B cell (primary cell): ENCODE measurements around the gene ABHD3. TPM values are rescaled to one million over a fixed set of nuclear protein-coding genes. Genes with fewer than 3 reads are reported as not detected.
"Not testable (repeated sequence)": the region's sequence is repeated elsewhere in the genome, so short reads cannot be mapped to it uniquely, and the experiment has no call there.

ENCODE experiments used
- ATAC-seq: fragments of 200-7000 bp; cut with Tn5 transposase; one replicate; pipeline ENCODE4 v1.10.0; 2021; ENCODE audit warnings: low read depth, mild to moderate bottlenecking, moderate number of reproducible peaks, moderate library complexity
- CTCF ChIA-PET: fragments of 350-600 bp; sonication (Branson Sonifier 250); formaldehyde crosslinking; loops from one replicate; lab custom pipeline; 2021; ENCODE audit warnings: antibody characterized with exemption, inconsistent platforms; lab: Charles Lee
- POLR2A ChIA-PET: fragments of 350-600 bp; sonication (Branson Sonifier 250); formaldehyde crosslinking; loops from one replicate; lab custom pipeline; 2021; ENCODE audit warnings: antibody characterized with exemption; lab: Charles Lee
- DNase-seq: peaks from one replicate; pipeline ENCODE4 v3.0.0; 2013
- H2AFZ ChIP-seq: 2 replicates; pipeline ENCODE4 v1.6.1; 2012; ENCODE audit warnings: mild to moderate bottlenecking, low read depth, low read length; ENCODE audit not compliant: insufficient read depth, poor library complexity, severe bottlenecking
- H3K27ac ChIP-seq, 2 donors: 1 replicate in 1 of 2; 2 replicates in 1 of 2; pipeline ENCODE4 v1.5.1; 2012 to 2013; ENCODE audit warnings: low read length in 2 of 2, mild to moderate bottlenecking in 2 of 2, moderate library complexity in 1 of 2
- H3K27me3 ChIP-seq, 4 experiments: fragments of 200-600 bp in 1 of 4; sonication (generic) in 1 of 4; replicated peaks in 1 of 4; 1 replicate in 2 of 4; 2 replicates in 2 of 4; pipeline versions ENCODE4 v1.6.1 to v1.7.0; 2013 to 2016; ENCODE audit warnings: low read length in 3 of 4, mild to moderate bottlenecking in 2 of 4, mixed read lengths in 1 of 4, moderate library complexity in 1 of 4; ENCODE audit not compliant: insufficient read depth in 4 of 4, control insufficient read depth in 3 of 4; ENCODE audit errors: control extremely low read depth in 1 of 4
- H3K36me3 ChIP-seq, 2 experiments: replicated peaks in 1 of 2; 1 replicate in 1 of 2; 2 replicates in 1 of 2; pipeline versions ENCODE4 v1.6.1 to v1.7.1; 2013; ENCODE audit warnings: low read length in 1 of 2; ENCODE audit not compliant: insufficient read depth in 2 of 2, control insufficient read depth in 1 of 2; ENCODE audit errors: control extremely low read depth in 1 of 2, extremely low read depth in 1 of 2
- H3K4me1 ChIP-seq, 2 donors: fragments of 200-600 bp in 1 of 2; sonication (generic) in 1 of 2; 1 replicate in 1 of 2; 2 replicates in 1 of 2; pipeline versions ENCODE4 v1.5.1 to v1.6.1; 2013 to 2017; ENCODE audit warnings: low read length in 2 of 2; ENCODE audit not compliant: control insufficient read depth in 2 of 2, insufficient read depth in 2 of 2
- H3K4me2 ChIP-seq: replicated peaks from 2 replicates; pipeline ENCODE3; 2012; ENCODE audit warnings: mild to moderate bottlenecking, low read depth, low read length; ENCODE audit not compliant: poor library complexity, severe bottlenecking
- H3K4me3 ChIP-seq, 5 experiments: fragments of 200-600 bp in 1 of 5; sonication (generic) in 1 of 5; 1 replicate in 3 of 5; 2 replicates in 2 of 5; pipeline versions ENCODE4 v1.5.1 to v1.7.0; 2011 to 2016; ENCODE audit warnings: low read length in 4 of 5, mild to moderate bottlenecking in 4 of 5, low read depth in 2 of 5, control low read depth in 1 of 5, moderate library complexity in 1 of 5; ENCODE audit not compliant: insufficient read depth in 1 of 5; ENCODE audit errors: control extremely low read depth in 1 of 5, extremely low read depth in 1 of 5
- H3K79me2 ChIP-seq: fragments of 200-600 bp; sonication (generic); one replicate; pipeline ENCODE4 v1.6.0; 2016; ENCODE audit warnings: low read length; ENCODE audit not compliant: control insufficient read depth, insufficient read depth
- H3K9ac ChIP-seq: fragments of 200-600 bp; sonication (generic); 2 replicates; pipeline ENCODE4 v1.6.1; 2017; ENCODE audit warnings: mild to moderate bottlenecking, low read length, moderate library complexity
- H3K9me3 ChIP-seq, 3 donors: one replicate each; pipeline versions ENCODE4 v1.6.1 to v1.7.1; 2013; ENCODE audit warnings: low read length in 2 of 3; ENCODE audit not compliant: control insufficient read depth in 2 of 3, insufficient read depth in 1 of 3; ENCODE audit errors: control extremely low read depth in 1 of 3
- H4K20me1 ChIP-seq: 2 replicates; pipeline ENCODE4 v1.6.0; 2012; ENCODE audit warnings: mild to moderate bottlenecking, low read length; ENCODE audit not compliant: insufficient read depth, control insufficient read depth, poor library complexity, severe bottlenecking
- H3K27ac Mint-ChIP-seq: one replicate; pipeline ENCODE4 v1.8.0; 2021; ENCODE audit warnings: mixed read lengths
- H3K27me3 Mint-ChIP-seq: one replicate; pipeline ENCODE4 v1.8.0; 2021; ENCODE audit warnings: mixed read lengths
- H3K4me1 Mint-ChIP-seq: one replicate; pipeline ENCODE4 v1.8.0; 2021; ENCODE audit warnings: mixed read lengths
- H3K4me3 Mint-ChIP-seq: one replicate; pipeline ENCODE4 v1.8.0; 2021; ENCODE audit warnings: mixed read lengths
- H3K9me3 Mint-ChIP-seq: one replicate; pipeline ENCODE4 v1.8.0; 2022; ENCODE audit warnings: mixed read lengths; ENCODE audit not compliant: insufficient read depth
- CTCF ChIP-seq: fragments of 200-600 bp; IDR thresholded peaks from one replicate; pipeline ENCODE4 v1.8.0; 2022; ENCODE audit warnings: antibody characterized with exemption, mild to moderate bottlenecking
- EZH2 ChIP-seq: IDR thresholded peaks from 2 replicates; pipeline ENCODE4 v1.6.1; 2012; ENCODE audit warnings: borderline replicate concordance, low read depth, mild to moderate bottlenecking, moderate library complexity, low read length; ENCODE audit not compliant: insufficient read depth, poor library complexity, severe bottlenecking
- WGBS: methylation state at CpG from one replicate; pipeline ENCODE4 v1.1.5; 2013; ENCODE audit warnings: missing lambda C conversion rate; ENCODE audit not compliant: insufficient coverage; 5-methylcytosine and 5-hydroxymethylcytosine counted together
- intact Hi-C: fragments of 100-400 bp; cut with micrococcal nuclease; formaldehyde crosslinking; loops from one replicate; pipeline ENCODE4 v1.10.0; 2022
- polyA plus RNA-seq: library from polyadenylated mRNA; depleted of rRNA; stranded (reverse); fragments of >200 nt; gene quantifications from 2 replicates; pipeline ENCODE4 v1.2.3, GENCODE V29; 2012
- total RNA-seq, 2 donors: library from RNA; stranded (reverse); fragments of 120-200 nt in 1 of 2; gene quantifications; 1 replicate in 1 of 2; 2 replicates in 1 of 2; pipeline versions ENCODE4 v1.2.3 to v1.2.4, GENCODE V29; 2013 to 2022

Gene ABHD3
- total and polyA plus RNA-seq, 2 donors (not counting 1 experiment from before 2014, with no cell fraction given), result 24.7 to 27.6 TPM

DNA sequence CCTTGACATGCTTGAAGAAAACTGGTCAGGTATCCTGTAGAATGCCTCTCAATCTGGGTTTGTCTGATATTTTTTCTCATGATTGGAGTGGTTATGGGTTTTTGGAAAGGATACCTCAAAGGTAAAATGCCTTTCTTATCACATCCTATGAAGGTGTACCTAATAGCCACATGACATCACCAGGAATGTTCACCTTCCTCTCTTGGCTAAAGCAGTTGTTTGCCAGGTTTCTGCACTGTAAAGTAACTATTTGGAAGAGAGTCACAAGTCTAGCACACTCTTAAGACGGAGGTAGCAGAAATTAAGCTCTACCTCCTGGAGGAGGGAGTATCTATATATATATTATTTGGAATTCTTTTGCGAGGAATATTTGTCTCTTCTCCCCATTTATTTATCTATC, 18.1 kb upstream of the ABHD3 start:
- ChIA-PET CTCF (no interaction called here), POLR2A (no interaction called here)
- no peak overlapping the region for H2AFZ ChIP-seq
- WGBS, result no CpG with 5 or more reads among the region's 2 CpGs
- peaks cover 4% of the 10 kb centered on the region for H3K9me3 Mint-ChIP-seq
- ATAC-seq (no peak), DNase-seq (no peak)
- H3K9ac ChIP-seq, result no peak overlapping the region
- H3K4me3 ChIP-seq, result no peak overlapping the region
- H3K27me3 ChIP-seq, result peaks cover 0 to 3% (median 0%) of the 10 kb centered on the region in 4 experiments
- no peak overlapping the region for H3K4me3 Mint-ChIP-seq
- no peaks in the 10 kb centered on the region for H3K4me1 Mint-ChIP-seq
- no peak for TF ChIP-seq EZH2
- TF ChIP-seq CTCF, result no peak
- H4K20me1 ChIP-seq, result no peaks in the 10 kb centered on the region
- no peak overlapping the region for H3K27ac ChIP-seq
- no peaks in the 10 kb centered on the region for H3K27me3 Mint-ChIP-seq
- H3K27ac Mint-ChIP-seq, result no peak overlapping the region
- H3K4me1 ChIP-seq, result no peaks in the 10 kb centered on the region
- H3K79me2 ChIP-seq, result no peaks in the 10 kb centered on the region
- intact Hi-C loops, result no loop called here
- H3K36me3 ChIP-seq, result no peaks in the 10 kb centered on the region
- H3K9me3 ChIP-seq, result no peaks in the 10 kb centered on the region
- no peak overlapping the region for H3K4me2 ChIP-seq

GRCh38 chr18:21714474-21714873, 9.9 kb upstream of the ABHD3 start:
- Histone ChIP-seq H3K27ac (no peak overlapping the region), H3K4me1 (no peaks in the 10 kb centered on the region), H2AFZ (no peak overlapping the region), H3K4me2 (no peak overlapping the region), H3K36me3 (no peaks in the 10 kb centered on the region), H3K4me3 (no peak overlapping the region), H3K9ac (no peak overlapping the region), H3K79me2 (no peaks in the 10 kb centered on the region), H3K27me3 (no peaks in the 10 kb centered on the region), H3K9me3 (peaks cover 0 to 4% (median 0%) of the 10 kb centered on the region in 3 donors), H4K20me1 (no peaks in the 10 kb centered on the region)
- peaks cover 4% of the 10 kb centered on the region for H3K9me3 Mint-ChIP-seq
- no peak overlapping the region for H3K27ac Mint-ChIP-seq
- H3K4me1 Mint-ChIP-seq, result no peaks in the 10 kb centered on the region
- intact Hi-C loops, result no loop called here
- no peak for DNase-seq
- peaks cover 4% of the 10 kb centered on the region for H3K27me3 Mint-ChIP-seq
- CTCF ChIA-PET, result no interaction called here
- no peak for ATAC-seq
- no peak for TF ChIP-seq CTCF
- TF ChIP-seq EZH2, result no peak
- H3K4me3 Mint-ChIP-seq, result no peak overlapping the region
- no CpG with 5 or more reads among the region's 1 CpG for WGBS
- POLR2A ChIA-PET, result no interaction called here

- H3K36me3 ChIP-seq, intact Hi-C loops, H2AFZ ChIP-seq, H3K9me3 Mint-ChIP-seq, ATAC-seq, H3K9ac ChIP-seq, H3K27ac ChIP-seq, H3K27ac Mint-ChIP-seq, H3K27me3 ChIP-seq, H3K4me3 Mint-ChIP-seq, DNase-seq, H3K4me3 ChIP-seq, H3K9me3 ChIP-seq, H3K4me2 ChIP-seq, H4K20me1 ChIP-seq, H3K27me3 Mint-ChIP-seq, CTCF ChIA-PET: not testable (repeated sequence)
- Histone ChIP-seq H3K4me1 (peaks cover 10 to 11% of the 10 kb centered on the region in 2 donors), H3K79me2 (peaks cover 11% of the 10 kb centered on the region)
- POLR2A ChIA-PET, result interaction anchor here (0.8 kb wide), 1 partner anchor 35 kb away, joined by 3 read pairs; no protein-coding TSS in a partner anchor
- H3K4me1 Mint-ChIP-seq, result peaks cover 20% of the 10 kb centered on the region
- WGBS, result 91% methylated on average over 6 of the region's 7 CpGs
These were observed 2.6 kb upstream of the ABHD3 start for GRCh38 chr18:21707130-21707529.
